ENCODE data around the gene C1orf87.

The C1orf87 gene

DNA sequence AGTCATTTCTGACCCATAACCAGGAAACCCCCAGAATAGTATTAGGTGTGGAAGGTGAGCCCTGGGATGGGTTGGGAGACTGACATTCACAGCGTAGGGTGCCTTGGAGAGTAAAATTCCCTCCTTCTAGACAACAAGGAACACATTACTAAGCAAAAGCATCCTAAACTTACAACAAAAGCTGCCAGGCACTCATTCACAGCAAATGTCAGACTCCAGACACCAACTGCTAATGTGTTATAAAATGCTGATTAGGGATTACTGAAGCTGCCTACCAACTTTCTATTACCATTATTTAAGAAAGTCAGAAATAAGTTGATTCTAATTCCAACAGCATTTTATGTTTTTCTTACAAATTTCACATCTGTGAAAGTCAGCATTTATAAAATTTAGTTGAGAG is 40.0 kb upstream of the C1orf87 start:
- no peak overlapping the region for H3K4me2 ChIP-seq (ENCODE audit: low read depth, low read length)

DNA sequence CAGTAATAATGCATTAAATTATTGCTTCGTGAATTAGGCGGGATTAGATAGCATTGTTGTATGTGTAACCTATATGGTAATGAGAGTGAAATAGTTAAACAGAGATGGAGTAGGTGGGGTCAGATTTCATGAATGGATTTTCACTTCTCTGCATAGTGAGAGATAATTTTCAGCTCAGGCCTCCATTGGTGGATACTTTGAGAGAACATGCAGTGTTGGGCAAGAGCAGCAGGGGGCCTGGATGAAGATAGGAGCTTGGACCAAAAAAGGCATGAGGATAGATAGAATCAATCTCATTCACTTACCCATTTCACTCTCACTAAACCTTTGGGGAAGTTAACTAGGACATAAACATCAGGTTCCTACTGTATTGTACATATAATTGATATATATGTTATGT is 39.5 kb upstream of the C1orf87 start:
- Histone ChIP-seq H2AFZ (ENCODE audit: low read length) (no peak overlapping the region), H3K9ac (ENCODE audit: low read length) (no peak overlapping the region), H3K4me1 (ENCODE audit: low read length) (no peaks in the 10 kb centered on the region), H3K79me2 (ENCODE audit: low read length) (no peaks in the 10 kb centered on the region), H3K9me3 (replicated peaks; ENCODE audit: insufficient read depth, low read length) (no peaks in the 10 kb centered on the region), H3K36me3 (replicated peaks; ENCODE audit: insufficient read depth, low read length) (no peaks in the 10 kb centered on the region), H4K20me1 (ENCODE audit: insufficient read depth, low read length) (no peaks in the 10 kb centered on the region), H3K9me2 (replicated peaks; ENCODE audit: insufficient read depth, low read length) (no peaks in the 10 kb centered on the region), H3K27ac (ENCODE audit: low read length) (no peak overlapping the region), H3K4me3 (ENCODE audit: low read length) (no peak overlapping the region), H3K4me2 (ENCODE audit: low read depth, low read length) (no peak overlapping the region), H3F3A (ENCODE audit: insufficient read depth, low read length) (no peaks in the 10 kb centered on the region), H3K27me3 (replicated peaks; ENCODE audit: insufficient read depth, low read length) (no peaks in the 10 kb centered on the region)
- no peak for TF ChIP-seq EZH2phosphoT487 (IDR thresholded peaks at IDR 0.05; ENCODE audit: low read length)
- TF ChIP-seq, protein P1, sequence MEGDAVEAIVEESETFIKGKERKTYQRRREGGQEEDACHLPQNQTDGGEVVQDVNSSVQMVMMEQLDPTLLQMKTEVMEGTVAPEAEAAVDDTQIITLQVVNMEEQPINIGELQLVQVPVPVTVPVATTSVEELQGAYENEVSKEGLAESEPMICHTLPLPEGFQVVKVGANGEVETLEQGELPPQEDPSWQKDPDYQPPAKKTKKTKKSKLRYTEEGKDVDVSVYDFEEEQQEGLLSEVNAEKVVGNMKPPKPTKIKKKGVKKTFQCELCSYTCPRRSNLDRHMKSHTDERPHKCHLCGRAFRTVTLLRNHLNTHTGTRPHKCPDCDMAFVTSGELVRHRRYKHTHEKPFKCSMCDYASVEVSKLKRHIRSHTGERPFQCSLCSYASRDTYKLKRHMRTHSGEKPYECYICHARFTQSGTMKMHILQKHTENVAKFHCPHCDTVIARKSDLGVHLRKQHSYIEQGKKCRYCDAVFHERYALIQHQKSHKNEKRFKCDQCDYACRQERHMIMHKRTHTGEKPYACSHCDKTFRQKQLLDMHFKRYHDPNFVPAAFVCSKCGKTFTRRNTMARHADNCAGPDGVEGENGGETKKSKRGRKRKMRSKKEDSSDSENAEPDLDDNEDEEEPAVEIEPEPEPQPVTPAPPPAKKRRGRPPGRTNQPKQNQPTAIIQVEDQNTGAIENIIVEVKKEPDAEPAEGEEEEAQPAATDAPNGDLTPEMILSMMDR (IDR thresholded peaks at IDR 0.05; ENCODE audit: low read length): no peak
- TF ChIP-seq EZH2 (optimal IDR thresholded peaks at IDR 0.05; ENCODE audit: low read depth, low read length): no peak
- DNase-seq: no peak

More for the DNA sequence above, 40.0 kb upstream of the C1orf87 start:
- Histone ChIP-seq H3K79me2 (ENCODE audit: low read length) (no peaks in the 10 kb centered on the region), H3K9me2 (replicated peaks; ENCODE audit: insufficient read depth, low read length) (no peaks in the 10 kb centered on the region), H3K27me3 (replicated peaks; ENCODE audit: insufficient read depth, low read length) (no peaks in the 10 kb centered on the region), H3K9me3 (replicated peaks; ENCODE audit: insufficient read depth, low read length) (no peaks in the 10 kb centered on the region), H3K36me3 (replicated peaks; ENCODE audit: insufficient read depth, low read length) (no peaks in the 10 kb centered on the region), H3K4me3 (ENCODE audit: low read length) (no peak overlapping the region), H3K4me1 (ENCODE audit: low read length) (no peaks in the 10 kb centered on the region), H4K20me1 (ENCODE audit: insufficient read depth, low read length) (no peaks in the 10 kb centered on the region), H2AFZ (ENCODE audit: low read length) (no peak overlapping the region), H3K9ac (ENCODE audit: low read length) (no peak overlapping the region), H3K27ac (ENCODE audit: low read length) (no peak overlapping the region), H3F3A (ENCODE audit: insufficient read depth, low read length) (no peaks in the 10 kb centered on the region)
- no peak for DNase-seq
- TF ChIP-seq, protein P1 (IDR thresholded peaks at IDR 0.05; ENCODE audit: low read length): no peak
- TF ChIP-seq EZH2 (optimal IDR thresholded peaks at IDR 0.05; ENCODE audit: low read depth, low read length) (no peak), EZH2phosphoT487 (IDR thresholded peaks at IDR 0.05; ENCODE audit: low read length) (no peak)

DNA sequence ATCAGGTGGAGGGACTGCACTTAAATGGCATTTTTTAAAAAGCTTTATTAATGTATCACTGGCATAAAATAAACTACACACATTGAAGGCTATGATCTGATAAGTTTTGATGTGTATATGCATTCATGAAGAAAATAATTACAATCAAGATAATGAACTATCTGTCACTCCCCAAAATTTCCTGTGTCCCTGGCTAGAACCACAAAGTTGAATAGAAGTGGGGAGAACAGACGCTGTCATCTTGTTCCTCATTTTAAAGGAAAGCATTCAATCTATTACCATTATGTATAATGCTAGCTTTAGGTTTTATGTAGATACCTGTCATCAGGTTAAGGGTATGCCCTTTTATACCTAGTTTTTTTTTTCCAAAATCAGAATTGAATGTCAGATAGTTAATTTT is 38.1 kb upstream of the C1orf87 start:
- H3K9ac ChIP-seq (ENCODE audit: low read length): no peak overlapping the region
- H3K27me3 ChIP-seq (replicated peaks; ENCODE audit: insufficient read depth, low read length): no peaks in the 10 kb centered on the region
- DNase-seq: no peak
- TF ChIP-seq EZH2 (optimal IDR thresholded peaks at IDR 0.05; ENCODE audit: low read depth, low read length) (no peak), EZH2phosphoT487 (IDR thresholded peaks at IDR 0.05; ENCODE audit: low read length) (no peak)
- TF ChIP-seq, protein P1 (IDR thresholded peaks at IDR 0.05; ENCODE audit: low read length): no peak
- no peak overlapping the region for H3K4me3 ChIP-seq (ENCODE audit: low read length)
- H3K36me3 ChIP-seq (replicated peaks; ENCODE audit: insufficient read depth, low read length): no peaks in the 10 kb centered on the region
- H3K9me2 ChIP-seq (replicated peaks; ENCODE audit: insufficient read depth, low read length): no peaks in the 10 kb centered on the region
- H3K79me2 ChIP-seq (ENCODE audit: low read length): no peaks in the 10 kb centered on the region
- H3K9me3 ChIP-seq (replicated peaks; ENCODE audit: insufficient read depth, low read length): no peaks in the 10 kb centered on the region
- H2AFZ ChIP-seq (ENCODE audit: low read length): no peak overlapping the region
- no peaks in the 10 kb centered on the region for H4K20me1 ChIP-seq (ENCODE audit: insufficient read depth, low read length)
- no peaks in the 10 kb centered on the region for H3K4me1 ChIP-seq (ENCODE audit: low read length)
- H3K4me2 ChIP-seq (ENCODE audit: low read depth, low read length): no peak overlapping the region
- no peaks in the 10 kb centered on the region for H3F3A ChIP-seq (ENCODE audit: insufficient read depth, low read length)
- H3K27ac ChIP-seq (ENCODE audit: low read length): no peak overlapping the region
